Type B pancreatic cell (in vitro differentiated cells): ENCODE results near the gene KPNA3. TPM values are rescaled to one million over a fixed set of nuclear protein-coding genes. Genes with fewer than 3 reads are reported as not detected.

ENCODE experiments used
- DNase-seq: peaks from one replicate; pipeline ENCODE4 v3.0.0; 2021; ENCODE audit warnings: mixed read lengths; ENCODE audit not compliant: unreplicated experiment; ENCODE audit errors: extremely low spot score
- H3K27ac Mint-ChIP-seq: 2 replicates; pipeline ENCODE4 v1.8.0; 2021; ENCODE audit warnings: mild to moderate bottlenecking, mixed read lengths
- H3K27me3 Mint-ChIP-seq: 2 replicates; pipeline ENCODE4 v1.8.0; 2021; ENCODE audit warnings: mixed read lengths
- H3K36me3 Mint-ChIP-seq: 2 replicates; pipeline ENCODE4 v1.8.0; 2021; ENCODE audit warnings: mixed read lengths
- H3K4me1 Mint-ChIP-seq: one replicate; pipeline ENCODE4 v1.8.0; 2021; ENCODE audit warnings: mixed read lengths; ENCODE audit not compliant: unreplicated experiment
- H3K4me3 Mint-ChIP-seq: 2 replicates; pipeline ENCODE4 v1.8.0; 2021; ENCODE audit warnings: mild to moderate bottlenecking, mixed read lengths
- H3K9me3 Mint-ChIP-seq: 2 replicates; pipeline ENCODE4 v1.8.0; 2021; ENCODE audit warnings: mixed read lengths
- total RNA-seq: library from RNA; stranded (reverse); gene quantifications from 2 replicates; pipeline ENCODE4 v1.2.1, GENCODE V29; 2021; ENCODE audit warnings: low replicate concordance
- TF ChIP-seq, protein P1 (sequence below): fragments of 200-600 bp; sonication (generic); conservative IDR thresholded peaks from 2 replicates; pipeline ENCODE4 v1.5.0; 2021; ENCODE audit warnings: antibody characterized with exemption, mild to moderate bottlenecking

Gene KPNA3
- total RNA-seq, 1 donor from 2014 or later: 40.1 TPM

GRCh38 chr13:49802426-49802825 is 9.9 kb upstream of the KPNA3 start:
- H3K27me3 Mint-ChIP-seq: no peaks in the 10 kb centered on the region
- no peaks in the 10 kb centered on the region for H3K36me3 Mint-ChIP-seq
- no peak overlapping the region for H3K27ac Mint-ChIP-seq
- TF ChIP-seq, protein P1, sequence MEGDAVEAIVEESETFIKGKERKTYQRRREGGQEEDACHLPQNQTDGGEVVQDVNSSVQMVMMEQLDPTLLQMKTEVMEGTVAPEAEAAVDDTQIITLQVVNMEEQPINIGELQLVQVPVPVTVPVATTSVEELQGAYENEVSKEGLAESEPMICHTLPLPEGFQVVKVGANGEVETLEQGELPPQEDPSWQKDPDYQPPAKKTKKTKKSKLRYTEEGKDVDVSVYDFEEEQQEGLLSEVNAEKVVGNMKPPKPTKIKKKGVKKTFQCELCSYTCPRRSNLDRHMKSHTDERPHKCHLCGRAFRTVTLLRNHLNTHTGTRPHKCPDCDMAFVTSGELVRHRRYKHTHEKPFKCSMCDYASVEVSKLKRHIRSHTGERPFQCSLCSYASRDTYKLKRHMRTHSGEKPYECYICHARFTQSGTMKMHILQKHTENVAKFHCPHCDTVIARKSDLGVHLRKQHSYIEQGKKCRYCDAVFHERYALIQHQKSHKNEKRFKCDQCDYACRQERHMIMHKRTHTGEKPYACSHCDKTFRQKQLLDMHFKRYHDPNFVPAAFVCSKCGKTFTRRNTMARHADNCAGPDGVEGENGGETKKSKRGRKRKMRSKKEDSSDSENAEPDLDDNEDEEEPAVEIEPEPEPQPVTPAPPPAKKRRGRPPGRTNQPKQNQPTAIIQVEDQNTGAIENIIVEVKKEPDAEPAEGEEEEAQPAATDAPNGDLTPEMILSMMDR: no peak
- H3K9me3 Mint-ChIP-seq: no peaks in the 10 kb centered on the region
- H3K4me3 Mint-ChIP-seq: no peak overlapping the region
- H3K4me1 Mint-ChIP-seq: no peaks in the 10 kb centered on the region
- DNase-seq: no peak

DNA sequence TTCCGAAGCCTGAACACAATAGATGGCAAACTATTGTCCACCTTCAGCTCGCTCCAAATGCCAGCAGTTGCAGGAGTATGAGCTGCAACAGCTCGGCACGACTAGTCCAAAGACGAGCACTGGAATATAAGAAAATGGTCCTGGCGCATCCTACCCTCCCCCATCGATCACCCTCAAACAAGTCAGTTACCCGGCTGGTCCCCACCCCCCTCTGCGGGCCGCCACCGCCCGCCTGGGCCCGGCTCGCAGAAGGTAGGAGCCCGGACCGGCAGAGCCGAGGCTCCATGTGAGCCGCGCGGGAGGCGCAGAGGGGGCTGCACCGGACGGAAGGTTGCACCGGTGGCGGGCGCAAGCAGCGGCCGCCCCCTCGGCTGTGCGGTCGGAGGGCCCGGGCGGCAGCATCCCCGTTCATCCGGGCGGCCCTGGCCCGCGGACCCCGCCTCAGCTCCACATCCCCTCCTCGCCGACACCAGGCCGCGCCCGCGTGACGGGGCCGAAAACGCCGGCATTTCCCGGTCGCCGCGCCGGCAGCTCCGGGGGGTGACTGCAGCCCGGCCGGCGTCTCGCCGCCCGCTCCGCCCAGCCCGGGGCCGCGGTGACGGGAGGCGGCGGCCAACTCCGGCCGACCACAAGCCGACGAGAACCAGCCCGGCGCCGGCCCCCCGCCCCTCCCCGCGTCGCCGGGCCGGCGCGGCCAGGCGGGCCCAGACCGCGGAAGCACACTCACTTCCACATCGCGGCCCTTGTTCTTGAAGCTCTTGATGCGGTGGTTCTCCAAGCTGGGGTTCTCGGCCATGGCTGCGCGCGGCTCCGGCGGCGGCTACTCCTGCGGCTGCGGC is 552 bp downstream of the KPNA3 start:
- TF ChIP-seq, protein P1: no peak
- H3K9me3 Mint-ChIP-seq: no peaks in the 10 kb centered on the region

DNA sequence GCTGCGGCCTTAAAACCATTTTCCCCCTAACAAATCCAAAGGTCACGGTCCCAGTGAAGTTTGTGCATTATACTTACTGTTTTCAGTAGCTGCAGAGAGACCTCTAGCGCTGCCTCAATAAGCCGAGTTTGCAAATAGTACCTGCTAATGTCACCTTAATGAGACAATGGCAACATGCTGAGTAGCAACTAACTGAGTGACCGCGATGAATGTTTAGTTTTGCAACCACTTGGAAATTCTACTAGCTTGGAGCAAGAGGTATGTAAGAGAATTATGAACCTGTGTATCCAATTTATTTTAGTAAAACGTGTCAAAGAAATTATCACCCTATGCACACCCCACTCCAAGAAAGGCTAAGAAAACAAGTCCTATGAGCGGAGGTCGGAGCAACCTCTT is 1.2 kb downstream of the KPNA3 start:
- H3K27ac Mint-ChIP-seq: peak overlapping the region; percentile 99
- H3K27me3 Mint-ChIP-seq: no peaks in the 10 kb centered on the region
- peaks cover 25% of the 10 kb centered on the region for H3K4me1 Mint-ChIP-seq
- H3K9me3 Mint-ChIP-seq: no peaks in the 10 kb centered on the region
- peak overlapping the region; percentile 99 for H3K4me3 Mint-ChIP-seq
- TF ChIP-seq, protein P1: no peak
- peaks cover 19% of the 10 kb centered on the region for H3K36me3 Mint-ChIP-seq
- no peak for DNase-seq

More for the DNA sequence above, 552 bp downstream of the KPNA3 start:
- DNase-seq: peak; percentile 75
- peak overlapping the region; percentile 99 for H3K27ac Mint-ChIP-seq
- no peaks in the 10 kb centered on the region for H3K27me3 Mint-ChIP-seq
- peak overlapping the region; percentile 99 for H3K4me3 Mint-ChIP-seq
- H3K36me3 Mint-ChIP-seq: peaks cover 13% of the 10 kb centered on the region
- H3K4me1 Mint-ChIP-seq: peaks cover 25% of the 10 kb centered on the region

DNA sequence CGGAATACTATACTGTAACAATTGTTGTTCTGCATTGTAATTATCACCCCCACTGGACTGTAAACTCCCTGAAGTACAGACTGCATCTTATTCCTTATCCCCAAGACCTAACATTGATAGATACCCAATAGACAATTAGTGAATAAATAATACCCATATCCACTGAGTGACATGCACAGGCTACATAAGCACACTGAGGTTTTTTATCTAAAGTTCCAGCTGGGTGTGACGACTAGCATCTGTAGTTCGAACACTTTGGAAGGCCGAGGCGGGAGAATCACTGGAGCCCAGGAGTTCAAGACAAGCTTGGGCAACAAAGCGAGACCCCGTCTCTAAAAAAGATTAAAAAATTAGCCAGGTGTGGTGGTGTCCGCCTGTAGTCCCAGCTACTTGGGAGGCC is 2.5 kb downstream of the KPNA3 start:
- H3K27ac Mint-ChIP-seq: no peak overlapping the region
- H3K36me3 Mint-ChIP-seq: peaks cover 26% of the 10 kb centered on the region
- no peaks in the 10 kb centered on the region for H3K27me3 Mint-ChIP-seq
- H3K4me3 Mint-ChIP-seq: peak overlapping the region; percentile 11
- TF ChIP-seq, protein P1: no peak
- H3K4me1 Mint-ChIP-seq: peaks cover 30% of the 10 kb centered on the region
- H3K9me3 Mint-ChIP-seq: no peaks in the 10 kb centered on the region
- no peak for DNase-seq

- H3K9me3 Mint-ChIP-seq: no peaks in the 10 kb centered on the region
- H3K27ac Mint-ChIP-seq: peak overlapping the region; percentile 5
- H3K4me3 Mint-ChIP-seq: peak overlapping the region; percentile 3
- peaks cover 48% of the 10 kb centered on the region for H3K4me1 Mint-ChIP-seq
- TF ChIP-seq, protein P1: no peak
- H3K36me3 Mint-ChIP-seq: peaks cover 28% of the 10 kb centered on the region
- no peak for DNase-seq
- no peaks in the 10 kb centered on the region for H3K27me3 Mint-ChIP-seq
These were observed 6.0 kb downstream of the KPNA3 start for GRCh38 chr13:49786401-49787008.
